AG09319 (cell line): Measurements from ENCODE around the gene FRAS1.

Source experiments
- DNase-seq: peaks from one replicate; pipeline ENCODE4 v3.0.0-alpha.2; 2010; ENCODE audit warnings: low read depth; ENCODE audit errors: extremely low read depth
- CTCF ChIP-seq: IDR thresholded peaks from 2 replicates; pipeline ENCODE4 v1.5.1; 2011; ENCODE audit warnings: low read depth, mild to moderate bottlenecking, inconsistent platforms, low read length, moderate library complexity

The FRAS1 gene

GRCh38 chr4:78396613-78397291 is 339.6 kb downstream of the FRAS1 start:
- DNase-seq: no peak
- no peak for TF ChIP-seq CTCF

- TF ChIP-seq CTCF: no peak
- DNase-seq: no peak
These were observed 340.1 kb downstream of the FRAS1 start for GRCh38 chr4:78397292-78397630.

GRCh38 chr4:78409612-78410202 is 352.6 kb downstream of the FRAS1 start:
- DNase-seq: no peak
- TF ChIP-seq CTCF: no peak

- TF ChIP-seq CTCF: no peak
- DNase-seq: no peak
These were observed 353.1 kb downstream of the FRAS1 start for GRCh38 chr4:78410225-78410624.

GRCh38 chr4:78410676-78411075 is 353.6 kb downstream of the FRAS1 start:
- no peak for DNase-seq

GRCh38 chr4:78414116-78414515 is 357.0 kb downstream of the FRAS1 start:
- TF ChIP-seq CTCF: no peak
- DNase-seq: no peak

More at GRCh38 chr4:78410676-78411075, 353.6 kb downstream of the FRAS1 start:
- no peak for TF ChIP-seq CTCF

- no peak for TF ChIP-seq CTCF
- no peak for DNase-seq
These were observed 360.5 kb downstream of the FRAS1 start for GRCh38 chr4:78417603-78418002.
